ENCODE measurements around the gene RND2.

Gene RND2

GRCh38 chr17:43056051-43056450 lies 31.0 kb downstream of the RND2 start:
- no peak for TF ChIP-seq POLR2AphosphoS5 (IDR thresholded peaks at IDR 0.05; ENCODE audit: low read depth, low read length)
- no peak for TF ChIP-seq TAF1 (IDR thresholded peaks at IDR 0.05; ENCODE audit: borderline replicate concordance, insufficient read depth, low read length)
- no peak for TF ChIP-seq FOXP2 (optimal IDR thresholded peaks at IDR 0.05; ENCODE audit: borderline replicate concordance, extremely low read depth, extremely low read length, insufficient read depth)
- no peak for TF ChIP-seq SIN3A (IDR thresholded peaks at IDR 0.05; ENCODE audit: borderline replicate concordance, insufficient read depth, low read length)
- TF ChIP-seq REST (IDR thresholded peaks at IDR 0.05; ENCODE audit: insufficient read depth in 1 of 2, low read depth in 2 of 2, low read length in 2 of 2), result no peak

GRCh38 chr17:43062984-43063638 lies 38.1 kb downstream of the RND2 start:
- no peak for TF ChIP-seq SIN3A (IDR thresholded peaks at IDR 0.05; ENCODE audit: borderline replicate concordance, insufficient read depth, low read length)
- TF ChIP-seq TAF1 (IDR thresholded peaks at IDR 0.05; ENCODE audit: borderline replicate concordance, insufficient read depth, low read length), result no peak
- TF ChIP-seq FOXP2 (optimal IDR thresholded peaks at IDR 0.05; ENCODE audit: borderline replicate concordance, extremely low read depth, extremely low read length, insufficient read depth), result no peak
- no peak for TF ChIP-seq REST (IDR thresholded peaks at IDR 0.05; ENCODE audit: insufficient read depth in 1 of 2, low read depth in 2 of 2, low read length in 2 of 2)
- no peak for TF ChIP-seq POLR2AphosphoS5 (IDR thresholded peaks at IDR 0.05; ENCODE audit: low read depth, low read length)

- peak; percentile 20 for TF ChIP-seq FOXP2 (optimal IDR thresholded peaks at IDR 0.05; ENCODE audit: borderline replicate concordance, extremely low read depth, extremely low read length, insufficient read depth)
- no peak for TF ChIP-seq POLR2AphosphoS5 (IDR thresholded peaks at IDR 0.05; ENCODE audit: low read depth, low read length)
- TF ChIP-seq REST (IDR thresholded peaks at IDR 0.05; ENCODE audit: insufficient read depth in 1 of 2, low read depth in 2 of 2, low read length in 2 of 2), result no peak
These were observed 43.7 kb downstream of the RND2 start for GRCh38 chr17:43068570-43069367.

GRCh38 chr17:43069368-43069898 lies 44.4 kb downstream of the RND2 start:
- TF ChIP-seq REST (IDR thresholded peaks at IDR 0.05; ENCODE audit: insufficient read depth in 1 of 2, low read depth in 2 of 2, low read length in 2 of 2), result no peak
- TF ChIP-seq SIN3A (IDR thresholded peaks at IDR 0.05; ENCODE audit: borderline replicate concordance, insufficient read depth, low read length), result no peak
- TF ChIP-seq TAF1 (IDR thresholded peaks at IDR 0.05; ENCODE audit: borderline replicate concordance, insufficient read depth, low read length), result no peak
- TF ChIP-seq FOXP2 (optimal IDR thresholded peaks at IDR 0.05; ENCODE audit: borderline replicate concordance, extremely low read depth, extremely low read length, insufficient read depth), result no peak
- TF ChIP-seq POLR2AphosphoS5 (IDR thresholded peaks at IDR 0.05; ENCODE audit: low read depth, low read length), result no peak
